HepG2 (cell line): ENCODE measurements around the gene PDYN. TPM values are rescaled to one million over a fixed set of nuclear protein-coding genes. Genes with fewer than 3 reads are reported as not detected.

Experiments used
- FOXA1 ChIP-seq, 2 experiments: fragments of 450-650 bp in 1 of 2; sonication (generic) in 1 of 2; formaldehyde crosslinking in 1 of 2; IDR thresholded peaks; 2 replicates each; pipeline versions ENCODE4 v1.4.0 to v1.6.1; 2016 to 2020; ENCODE audit warnings: missing genetic modification reagents in 1 of 2
- FOXK2 ChIP-seq: fragments of 450-650 bp; IDR thresholded peaks from 2 replicates; pipeline ENCODE4 v1.6.1; 2016
- HHEX ChIP-seq: IDR thresholded peaks from 2 replicates; pipeline ENCODE4 v1.6.1; 2016; ENCODE audit warnings: control low read depth
- HNF4A ChIP-seq: sonication (generic); formaldehyde crosslinking; IDR thresholded peaks from 2 replicates; pipeline ENCODE4 v1.4.0; 2020; ENCODE audit warnings: missing genetic modification reagents
- KAT7 ChIP-seq: IDR thresholded peaks from 2 replicates; pipeline ENCODE4 v1.6.1; 2018; ENCODE audit warnings: borderline replicate concordance, missing compliant biosample characterization
- SMARCE1 ChIP-seq: fragments of 450-650 bp; IDR thresholded peaks from 2 replicates; pipeline ENCODE4 v1.6.1; 2017; ENCODE audit warnings: borderline replicate concordance
- THAP8 ChIP-seq: sonication (generic); formaldehyde crosslinking; IDR thresholded peaks from 2 replicates; pipeline ENCODE4 v1.5.1; 2020; ENCODE audit warnings: missing genetic modification reagents, mild to moderate bottlenecking, borderline replicate concordance
- ZBTB44 ChIP-seq: sonication (generic); formaldehyde crosslinking; IDR thresholded peaks from 2 replicates; pipeline ENCODE4 v1.4.0; 2020; ENCODE audit warnings: missing genetic modification reagents
- ZFP36 ChIP-seq: fragments of 150-350 bp; IDR thresholded peaks from 2 replicates; pipeline ENCODE4 v1.6.1; 2018; ENCODE audit warnings: borderline replicate concordance, low read length, low read depth; ENCODE audit not compliant: partially characterized antibody
- ZFP36L2 ChIP-seq: sonication (generic); formaldehyde crosslinking; IDR thresholded peaks from 2 replicates; pipeline ENCODE4 v1.4.0; 2020; ENCODE audit warnings: missing genetic modification reagents
- ZNF276 ChIP-seq: sonication (generic); formaldehyde crosslinking; IDR thresholded peaks from 2 replicates; pipeline ENCODE4 v1.4.0; 2020; ENCODE audit warnings: mild to moderate bottlenecking, low read depth, missing genetic modification reagents
- ZNF318 ChIP-seq: sonication (generic); formaldehyde crosslinking; IDR thresholded peaks from 2 replicates; pipeline ENCODE4 v1.4.0; 2020; ENCODE audit warnings: mild to moderate bottlenecking, missing genetic modification reagents
- ZNF672 ChIP-seq: sonication (generic); formaldehyde crosslinking; IDR thresholded peaks from 2 replicates; pipeline ENCODE4 v1.8.1; 2022; ENCODE audit warnings: missing genetic modification reagents
- polyA plus RNA-seq, 8 experiments: library from polyadenylated mRNA; depleted of rRNA in 3 of 8; stranded (reverse) in 7 of 8; unstranded in 1 of 8; fragments of >200 nt; fragmentation: Illumina TruSeq in 4 of 8; extraction: Trizol in 4 of 8; gene quantifications; 2 replicates each; pipeline versions ENCODE4 v1.2.1 to v1.2.3, GENCODE V29; 2011 to 2016; ENCODE audit warnings: low read depth in 4 of 8, missing spikeins in 1 of 8, mixed read lengths in 1 of 8; ENCODE audit not compliant: insufficient read depth in 1 of 8
- total RNA-seq, 5 experiments: library from RNA; depleted of rRNA; stranded (reverse); fragments of >200 nt; fragmentation: Illumina TruSeq; extraction: Trizol; gene quantifications; 2 replicates each; pipeline ENCODE4 v1.2.3, GENCODE V29; 2016; ENCODE audit warnings: low read depth in 1 of 5

The PDYN gene
- total and polyA plus RNA-seq, 2 of the 13 experiments (the other 11 are each of a cell fraction or from before 2014, with no cell fraction given), result not detected

GRCh38 chr20:2005831-2006426, 12.1 kb upstream of the PDYN start (continued):
- TF ChIP-seq ZFP36L2 (CRISPR knock-in tag) (peak; percentile 99), FOXK2 (no peak), HHEX (CRISPR knock-in tag) (0 out of 2 replicates have a peak, but pooled peaks have one; percentile 28), ZNF318 (CRISPR knock-in tag) (peak; percentile 54; the same call in 1 of the 2 replicates), KAT7 (CRISPR knock-in tag) (0 out of 2 replicates have a peak, but pooled peaks have one; percentile 64), FOXA1 (IDR thresholded peaks at IDR 0.05) (no peak), FOXA1 (CRISPR knock-in tag; IDR thresholded peaks at IDR 0.05) (peak; percentile 83), HNF4A (CRISPR knock-in tag) (no peak; the same call in 1 of the 2 replicates), ZNF276 (CRISPR knock-in tag) (peak; percentile 92; the same call in 1 of the 2 replicates), THAP8 (no peak), ZBTB44 (peak; percentile 99), SMARCE1 (no peak), ZNF672 (no peak), ZFP36 (peak; percentile 7)
